SKM-1 treated with dmso at 0.1 percent for 144 hours (cell line): ENCODE measurements around the gene SLC25A26.
A peak's percentile ranks its signal among the peaks of the same experiment; 100 is the strongest.
"Not testable (repeated sequence)": the region's sequence is repeated elsewhere in the genome, so short reads cannot be mapped to it uniquely, and the experiment has no call there.

Source experiments
- DNase-seq: peaks from one replicate; lab custom pipeline; 2025; ENCODE audit not compliant: unreplicated experiment; lab: John Stamatoyannopoulos, UW

SLC25A26 gene

DNA sequence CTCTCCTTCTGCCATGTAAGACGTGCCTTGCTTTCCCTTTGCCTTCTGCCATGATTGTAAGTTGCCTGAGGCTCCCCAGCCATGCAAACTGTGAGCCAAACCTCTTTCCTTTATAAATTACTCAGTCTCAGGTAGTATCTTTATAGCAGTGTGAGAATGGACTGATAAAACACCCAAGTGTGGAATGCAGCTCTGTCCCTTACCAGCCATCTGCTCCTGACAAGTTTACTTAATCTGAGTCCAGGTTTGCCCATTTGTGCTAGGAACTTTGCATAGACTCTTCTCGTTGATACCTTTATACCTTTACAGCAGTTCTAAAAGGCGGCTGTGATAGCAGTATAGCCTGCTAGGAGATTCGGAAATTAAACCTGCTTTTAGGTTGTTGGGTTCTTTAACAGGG is 48.1 kb downstream of the SLC25A26 start:
- DNase-seq: no peak

DNA sequence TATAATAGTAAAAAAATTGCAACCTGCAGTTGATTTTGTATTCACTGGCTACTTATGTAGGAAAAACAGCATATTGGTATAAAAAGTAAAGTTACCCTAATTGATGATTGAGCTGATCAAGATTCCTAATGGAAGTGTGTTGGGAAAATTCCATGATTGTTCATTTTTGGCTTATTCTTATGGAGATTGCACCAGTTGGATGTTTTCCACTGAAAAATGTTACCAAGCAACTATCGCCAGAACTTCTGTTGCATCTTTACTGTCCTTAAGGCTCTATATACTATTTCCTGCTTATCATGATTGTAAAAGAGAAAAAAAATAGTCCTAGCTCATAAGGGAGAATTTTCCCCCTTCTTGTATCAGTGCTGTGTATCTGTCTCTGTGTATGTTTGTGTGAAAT is 48.6 kb downstream of the SLC25A26 start:
- DNase-seq: no peak

DNA sequence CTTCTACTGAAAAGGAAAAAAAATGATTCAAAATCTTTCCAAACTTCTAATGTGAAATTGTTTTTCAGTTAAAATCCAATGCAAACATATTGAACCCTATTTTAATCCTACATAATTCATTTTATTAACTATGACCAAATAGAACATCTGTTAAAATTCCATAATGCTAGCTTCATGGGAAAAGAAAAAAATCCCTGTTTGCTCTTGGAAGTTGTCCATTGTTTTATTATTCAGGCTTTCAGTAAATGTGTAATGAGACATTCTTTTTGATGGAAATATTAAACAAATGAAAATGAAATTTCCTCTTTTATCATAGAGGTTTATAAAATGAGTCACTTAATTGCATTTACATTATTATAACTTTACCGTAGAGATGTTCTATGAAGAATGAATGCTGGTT is 49.5 kb downstream of the SLC25A26 start:
- no peak for DNase-seq

DNA sequence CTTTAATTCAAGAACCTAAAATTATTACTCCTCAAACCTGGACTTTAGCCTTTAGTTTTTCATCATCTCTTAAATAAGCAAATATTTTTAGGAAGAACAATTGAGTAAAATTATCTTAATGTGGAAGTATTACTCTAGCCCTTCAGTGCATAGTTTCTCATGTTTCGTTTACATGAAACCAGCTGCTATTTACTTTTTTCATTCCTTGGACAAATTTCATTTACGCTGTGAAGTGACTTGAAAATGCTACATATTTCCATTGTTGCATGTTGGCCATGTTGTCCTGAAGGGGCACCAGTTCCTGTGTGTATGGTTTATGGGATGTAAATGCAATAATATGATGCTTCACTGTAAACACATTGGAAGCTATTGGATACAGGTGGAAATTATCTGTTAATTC is 49.9 kb downstream of the SLC25A26 start:
- DNase-seq: no peak

DNA sequence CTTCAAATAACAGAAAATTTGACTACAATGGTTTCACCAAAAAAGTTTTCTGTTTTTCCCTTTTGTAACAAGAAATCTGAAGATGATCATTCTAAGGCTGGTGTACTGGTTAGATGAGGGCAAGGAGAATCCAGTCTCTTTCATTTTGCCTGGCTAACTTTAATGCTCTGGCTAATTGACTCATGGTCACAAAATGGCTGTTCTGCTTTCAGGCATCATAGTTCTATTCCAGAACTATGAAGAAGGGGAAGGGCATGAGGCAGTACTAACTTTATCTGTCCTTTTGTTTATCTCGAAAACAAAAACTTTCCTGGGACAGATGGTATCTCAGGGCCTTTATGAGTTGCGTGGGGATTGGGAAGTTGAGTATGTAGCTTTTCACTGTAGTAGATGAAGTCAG is 50.4 kb downstream of the SLC25A26 start:
- no peak for DNase-seq

DNA sequence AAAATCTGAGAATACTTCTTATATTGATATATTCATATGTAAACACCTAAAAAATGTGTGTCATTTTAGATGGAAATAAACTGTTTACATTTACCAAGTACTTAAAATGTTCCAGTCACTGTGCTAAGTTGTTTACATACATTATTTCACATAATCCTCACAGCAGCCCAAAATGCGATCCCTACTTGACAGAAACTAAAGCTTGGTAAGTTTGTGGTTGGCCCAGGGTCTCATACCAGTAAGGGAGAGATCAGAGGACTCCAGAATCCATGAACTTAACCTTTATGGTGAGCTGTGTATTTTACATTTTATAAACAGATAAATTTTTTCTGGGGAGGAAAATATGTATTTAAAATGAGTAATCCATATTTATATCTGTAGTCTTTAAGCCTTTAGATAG is 51.2 kb downstream of the SLC25A26 start:
- no peak for DNase-seq

DNA sequence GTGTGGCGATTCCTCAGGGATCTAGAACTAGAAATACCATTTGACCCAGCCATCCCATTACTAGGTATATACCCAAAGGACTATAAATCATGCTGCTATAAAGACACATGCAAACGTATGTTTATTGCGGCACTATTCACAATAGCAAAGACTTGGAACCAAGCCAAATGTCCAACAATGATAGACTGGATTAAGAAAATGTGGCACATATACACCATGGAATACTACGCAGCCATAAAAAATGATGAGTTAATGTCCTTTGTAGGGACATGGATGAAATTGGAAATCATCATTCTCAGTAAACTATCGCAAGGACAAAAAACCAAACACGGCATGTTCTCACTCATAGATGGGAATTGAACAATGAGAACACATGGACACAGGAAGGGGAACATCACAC is 54.0 kb downstream of the SLC25A26 start:
- not testable (repeated sequence) for DNase-seq

DNA sequence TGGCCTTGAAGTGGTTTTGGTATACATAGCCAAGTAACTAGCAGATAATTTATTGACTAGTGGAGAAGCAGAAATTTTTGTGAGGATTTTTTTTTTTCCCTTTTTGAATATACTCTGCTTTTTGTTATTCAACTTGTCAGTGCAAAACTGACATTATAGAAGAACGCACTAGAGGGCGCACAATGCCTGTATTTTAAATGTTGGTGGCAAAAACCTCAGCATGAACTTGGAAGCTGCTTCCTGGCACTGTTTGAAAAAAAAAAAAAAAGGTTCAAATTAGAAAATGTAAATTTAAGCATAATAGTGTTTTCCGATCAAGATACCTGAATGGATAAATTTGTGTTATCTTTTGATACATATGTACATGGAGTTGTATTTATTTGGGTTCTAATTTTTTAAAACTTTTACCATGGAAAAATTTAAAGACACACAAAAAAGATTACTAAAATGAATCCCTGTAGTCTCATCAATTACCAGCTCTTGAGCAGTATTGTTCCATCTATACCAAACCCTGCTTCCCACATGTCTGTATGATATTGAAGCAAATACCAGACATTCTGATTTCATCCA is 56.0 kb downstream of the SLC25A26 start:
- peak; percentile 22 for DNase-seq

DNA sequence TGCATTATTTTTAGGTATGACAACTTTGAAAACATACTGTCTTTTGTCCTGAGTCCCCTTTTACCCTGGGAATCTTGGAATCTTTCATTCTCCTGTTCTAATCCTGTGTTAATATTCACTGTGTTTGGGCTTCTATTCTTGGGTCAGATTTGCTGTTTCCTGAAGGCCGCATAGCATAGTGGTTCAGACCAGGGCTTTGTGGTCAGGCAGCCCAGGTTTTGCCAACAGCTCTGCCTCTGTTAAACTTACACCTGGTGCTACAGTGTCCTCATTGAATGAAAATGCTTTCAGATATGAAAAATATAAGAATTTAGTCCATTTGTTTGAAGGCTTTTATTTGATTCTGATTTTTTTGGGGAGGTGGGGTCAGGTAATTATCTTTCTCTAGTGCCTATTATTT is 58.4 kb downstream of the SLC25A26 start:
- DNase-seq: no peak

DNA sequence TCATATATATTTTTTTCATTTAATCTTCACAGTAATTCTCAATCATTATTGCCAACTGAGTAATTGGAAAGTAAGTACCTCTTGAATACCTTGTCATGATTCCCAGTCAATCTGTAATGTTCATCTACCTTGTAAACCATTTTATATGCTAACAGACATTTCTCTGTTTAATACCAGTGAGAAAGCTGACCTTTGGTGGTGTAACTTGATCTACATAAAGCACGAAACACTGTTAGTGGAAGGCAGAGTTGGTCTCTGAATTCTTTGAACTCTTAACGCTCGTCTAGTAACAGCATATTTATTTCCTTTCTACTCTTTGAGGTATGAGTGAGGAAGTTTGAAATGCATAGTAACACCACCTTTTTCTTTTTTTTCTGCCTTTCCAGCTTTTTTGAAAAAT is 59.5 kb downstream of the SLC25A26 start:
- no peak for DNase-seq

DNA sequence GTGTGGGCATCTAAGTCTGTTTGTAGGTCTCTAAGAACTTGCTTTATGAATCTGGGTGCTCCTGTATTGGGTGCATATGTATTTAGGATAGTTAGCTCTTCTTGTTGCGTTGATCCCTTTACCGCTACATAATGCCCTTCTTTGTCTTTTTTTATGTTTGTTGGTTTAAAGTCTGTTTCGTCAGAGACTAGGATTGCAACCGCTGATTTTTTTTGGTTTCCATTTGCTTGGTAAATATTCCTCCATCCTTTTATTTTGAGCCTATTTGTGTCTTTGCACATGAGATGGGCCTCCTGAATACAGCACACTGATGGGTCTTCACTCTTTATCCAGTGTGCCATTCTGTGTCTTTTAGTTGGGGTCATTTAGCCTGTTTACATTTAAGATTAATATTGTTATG is 71.1 kb downstream of the SLC25A26 start:
- not testable (repeated sequence) for DNase-seq

DNA sequence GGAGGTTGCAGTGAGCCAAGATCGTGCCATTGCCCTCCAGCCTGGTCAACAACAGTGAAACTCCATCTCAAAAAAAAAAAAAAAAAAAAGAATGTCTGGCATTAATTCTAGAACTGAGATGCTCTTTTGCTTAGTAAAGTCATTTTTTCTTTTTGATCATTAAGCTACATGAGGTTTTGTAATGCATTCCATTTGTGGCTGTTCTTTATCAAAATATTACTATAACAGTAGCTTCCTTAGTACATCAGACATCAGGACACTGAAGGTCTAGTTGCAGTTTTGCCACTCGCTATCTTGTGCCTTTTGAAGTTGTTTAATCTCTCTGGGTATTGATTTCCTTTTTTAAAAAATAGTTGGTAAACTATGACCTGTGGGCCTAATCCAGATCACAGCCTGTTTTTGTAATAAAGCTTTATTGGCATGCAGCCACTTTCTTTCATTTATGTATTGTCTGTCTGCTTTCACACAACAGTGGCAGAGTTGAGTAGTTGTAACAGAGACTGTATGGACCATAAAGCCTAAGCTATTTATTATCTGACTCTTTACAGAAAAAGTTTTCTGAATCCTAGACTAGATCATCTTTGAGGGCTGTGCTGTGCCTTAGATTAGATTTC is 76.6 kb downstream of the SLC25A26 start:
- DNase-seq: no peak

DNA sequence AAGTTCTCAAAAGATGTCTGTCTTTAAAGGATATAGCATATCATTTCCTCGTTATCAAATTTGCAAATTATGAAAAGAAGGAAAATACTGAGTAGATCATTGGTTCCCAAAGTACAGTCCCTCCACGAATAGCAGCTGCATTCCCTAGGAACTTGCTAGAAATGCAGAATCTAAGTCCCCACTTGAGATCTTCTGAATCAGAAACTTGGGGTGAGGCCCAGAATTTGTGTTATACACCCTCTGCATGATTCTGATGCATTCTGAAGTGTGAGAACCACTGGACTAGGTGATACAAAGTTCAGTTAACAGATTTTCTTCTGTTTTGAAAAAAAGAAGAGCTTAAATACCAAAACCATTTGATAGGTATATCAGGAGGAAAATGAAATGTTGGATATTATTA is 77.1 kb downstream of the SLC25A26 start:
- no peak for DNase-seq

DNA sequence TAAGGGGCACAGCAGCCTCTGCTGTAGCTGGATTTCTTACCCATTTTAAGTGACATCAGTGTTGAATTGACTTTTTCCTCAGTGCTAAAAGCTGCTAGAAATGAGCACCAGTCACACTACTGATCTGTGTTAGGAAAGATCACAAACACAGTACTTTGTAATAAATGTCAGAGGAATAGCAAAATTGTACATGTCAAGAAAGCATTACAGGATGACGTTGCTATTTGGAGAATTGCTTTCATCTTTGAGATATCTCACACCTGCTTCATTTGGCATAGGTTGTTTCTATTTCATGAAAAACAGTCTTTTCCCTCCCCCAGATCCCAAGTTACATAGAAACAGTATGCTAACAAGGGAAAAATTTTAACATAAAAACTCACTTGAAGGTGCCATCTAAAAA is 77.8 kb downstream of the SLC25A26 start:
- DNase-seq: no peak

DNA sequence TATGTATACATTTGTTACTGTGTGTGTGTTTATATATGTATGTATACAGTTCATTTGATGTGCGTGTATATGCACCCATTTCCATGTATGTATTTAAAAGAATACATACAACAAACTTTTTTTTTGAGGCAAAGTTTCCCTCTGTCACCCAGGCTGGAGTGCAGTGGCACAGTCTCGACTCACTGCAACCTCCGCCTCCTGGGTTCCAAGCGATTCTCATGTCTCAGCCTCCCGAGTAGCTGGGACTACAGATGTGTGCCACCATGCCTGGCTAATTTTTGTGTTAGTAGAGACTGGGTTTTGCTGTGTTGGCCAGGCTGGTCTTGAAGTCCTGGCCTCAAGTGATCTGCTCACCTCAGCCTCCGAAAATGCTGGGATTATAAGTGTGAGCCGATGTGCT is 78.3 kb downstream of the SLC25A26 start:
- DNase-seq: not testable (repeated sequence)

DNA sequence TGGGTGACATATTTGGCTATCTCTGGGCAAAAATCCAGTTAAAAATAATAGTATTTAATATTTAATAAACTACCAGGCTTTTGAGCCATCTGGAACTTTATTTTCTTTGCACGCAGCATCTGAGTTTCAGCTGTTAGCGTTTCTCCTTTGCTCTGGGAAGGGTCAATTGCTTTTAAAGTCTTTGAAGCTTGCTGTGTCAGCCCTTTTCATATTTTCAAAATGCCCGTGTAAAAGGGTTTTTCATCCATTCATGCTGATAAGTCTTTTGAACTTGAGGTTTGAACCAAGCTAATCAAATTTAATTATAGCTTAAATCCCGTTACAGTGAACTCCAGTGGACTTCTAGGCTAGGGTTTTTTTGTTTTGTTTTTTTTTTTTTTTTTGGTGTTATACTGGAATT is 79.1 kb downstream of the SLC25A26 start:
- no peak for DNase-seq

DNA sequence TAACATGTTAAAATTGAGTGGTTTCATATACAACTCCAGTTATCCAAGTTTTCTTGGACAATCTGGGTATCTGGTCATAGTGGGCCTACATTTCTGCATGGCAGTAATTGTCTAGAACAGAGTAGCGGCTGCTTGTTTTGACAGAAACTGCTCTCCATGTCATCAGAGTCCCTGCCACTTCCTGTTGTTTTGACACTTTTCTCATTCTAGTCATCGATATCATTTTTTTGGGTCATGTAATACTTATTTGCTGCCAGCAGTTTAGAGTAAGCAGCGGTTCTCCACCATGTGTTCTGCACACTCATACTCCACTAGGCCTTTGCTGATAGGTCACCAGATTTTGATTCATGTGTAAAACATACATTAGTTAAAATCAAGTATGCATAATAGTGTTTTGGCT is 81.5 kb downstream of the SLC25A26 start:
- no peak for DNase-seq

DNA sequence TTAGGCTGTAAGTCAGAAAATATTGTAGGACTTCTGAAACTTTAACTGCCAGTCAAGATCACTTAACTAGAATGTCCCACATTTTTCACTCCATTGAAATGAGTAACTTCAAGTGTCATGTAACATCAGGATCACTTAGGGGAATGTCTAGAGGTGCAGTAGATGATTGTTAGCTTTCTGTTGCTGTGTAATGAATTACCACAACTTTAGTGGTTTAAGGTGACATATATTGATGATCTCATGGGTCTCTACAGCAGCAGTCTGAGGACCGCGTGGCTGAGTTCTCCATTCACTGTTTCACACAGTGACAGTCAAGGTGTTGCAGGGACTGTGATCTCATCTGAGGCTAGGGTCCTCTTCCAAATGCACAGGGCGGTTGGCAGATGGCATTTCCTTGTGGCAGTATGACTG is 82.7 kb downstream of the SLC25A26 start:
- no peak for DNase-seq

DNA sequence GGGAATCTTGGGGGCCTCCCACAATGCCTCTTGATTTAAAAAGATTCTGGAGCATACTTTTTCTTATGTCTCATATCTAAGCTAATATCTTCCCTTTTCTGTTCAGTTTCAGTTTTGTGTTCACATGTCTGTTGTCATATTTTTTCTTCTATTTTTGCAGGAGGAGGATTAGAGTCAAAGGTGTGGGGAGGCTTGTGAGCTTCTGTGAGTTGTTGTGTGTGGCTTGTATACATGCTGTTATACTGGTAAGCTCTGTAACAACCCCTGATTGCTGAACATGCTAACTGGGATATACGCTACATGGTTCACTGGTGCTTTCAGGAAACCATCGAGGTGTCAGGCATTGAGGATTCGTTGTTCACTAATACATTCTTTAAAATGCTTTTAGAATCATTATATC is 83.5 kb downstream of the SLC25A26 start:
- no peak for DNase-seq

DNA sequence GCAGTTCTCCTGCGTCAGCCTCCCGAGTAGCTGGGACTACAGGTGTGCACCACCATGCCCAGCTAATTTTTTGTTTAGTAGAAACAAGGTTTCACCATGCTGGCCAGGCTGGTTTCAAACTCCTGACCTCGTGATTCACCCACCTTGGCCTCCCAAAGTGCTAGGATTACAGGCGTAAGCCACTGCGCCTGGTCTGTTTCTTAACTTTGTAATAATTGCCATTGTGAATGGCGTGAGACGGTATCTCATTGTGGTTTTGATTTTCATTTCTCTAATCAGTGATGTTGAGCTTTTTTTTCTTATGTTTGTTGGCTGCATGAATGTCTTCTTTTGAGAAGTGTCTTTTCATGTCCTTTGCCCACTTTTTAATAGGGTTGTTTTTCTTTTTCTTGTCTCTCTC is 85.3 kb downstream of the SLC25A26 start:
- DNase-seq: not testable (repeated sequence)

DNA sequence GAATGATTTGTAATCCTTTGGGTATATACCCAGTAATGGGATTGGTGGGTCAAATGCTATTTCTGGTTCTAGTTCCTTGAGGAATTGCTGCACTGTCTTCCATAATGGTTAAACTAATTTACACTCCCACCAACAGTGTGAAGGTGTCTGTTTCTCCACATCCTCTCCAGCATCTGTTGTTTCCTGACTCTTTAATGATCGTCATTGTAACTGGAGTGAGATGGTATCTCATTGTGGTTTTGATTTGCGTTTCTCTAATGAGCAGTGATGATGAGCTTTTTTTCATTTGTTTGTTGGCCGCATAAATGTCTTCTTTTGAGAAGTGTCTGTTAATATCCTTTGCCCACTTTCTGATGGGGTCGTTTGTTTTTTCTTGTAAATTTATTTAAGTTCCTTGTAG is 86.2 kb downstream of the SLC25A26 start:
- DNase-seq: not testable (repeated sequence)

DNA sequence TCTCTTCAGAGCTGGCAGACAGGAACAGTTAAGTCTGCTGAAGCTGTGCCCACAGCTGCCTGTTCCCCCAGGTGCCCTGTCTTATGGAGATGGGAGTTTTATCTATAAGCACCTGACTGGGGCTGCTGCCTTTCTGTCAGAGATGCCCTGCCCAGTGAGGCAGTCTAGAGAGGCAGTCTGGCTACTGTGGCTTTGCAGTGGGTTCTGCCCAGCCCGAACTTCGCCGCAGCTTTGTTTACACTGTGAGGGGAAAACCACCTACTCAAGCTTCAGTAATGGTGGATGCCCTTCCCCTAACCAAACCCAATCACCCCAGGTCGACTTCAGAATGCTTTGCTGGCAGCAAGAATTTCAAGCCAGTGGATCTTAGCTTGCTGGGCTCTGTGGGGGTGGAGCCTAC is 91.2 kb downstream of the SLC25A26 start:
- DNase-seq: no peak

DNA sequence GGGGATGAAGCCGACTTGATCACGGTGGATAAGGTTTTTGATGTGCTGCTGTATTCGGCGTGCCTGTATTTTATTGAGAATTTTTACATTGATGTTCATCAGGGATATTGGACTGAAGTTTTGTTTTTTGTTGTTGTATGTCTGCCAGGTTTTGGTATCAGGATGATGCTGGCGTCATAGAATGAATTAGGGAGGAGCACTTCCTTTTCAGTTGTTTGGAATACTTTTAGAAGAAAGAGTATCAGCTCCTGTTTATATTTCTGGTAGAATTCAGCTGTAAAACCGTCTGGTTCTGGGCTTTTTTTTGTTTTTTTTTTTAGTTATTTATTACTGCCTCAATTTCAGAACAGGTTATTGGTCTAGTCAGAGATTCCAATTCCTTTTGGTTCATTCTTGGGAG is 93.7 kb downstream of the SLC25A26 start:
- no peak for DNase-seq
